Spleen (tissue), 11 donors: ENCODE data around the gene CLIP1. TPM values are rescaled to one million over a fixed set of nuclear protein-coding genes. Genes with fewer than 3 reads are reported as not detected.

Experiments used
- DNase-seq: peaks from one replicate; pipeline ENCODE4 v3.0.0-alpha.2; 2020
- H3K27ac ChIP-seq, 8 donors: fragments of 200-600 bp; sonication (generic) in 7 of 8; 1 replicate in 4 of 8; 2 replicates in 4 of 8; pipeline versions ENCODE4 v1.5.0 to v1.8.0; 2016 to 2021; ENCODE audit warnings: inconsistent platforms in 4 of 8, mild to moderate bottlenecking in 4 of 8, moderate library complexity in 1 of 8
- H3K27me3 ChIP-seq, 7 donors: fragments of 200-600 bp; sonication (generic) in 6 of 7; replicated peaks in 1 of 7; 1 replicate in 4 of 7; 2 replicates in 3 of 7; pipeline versions ENCODE4 v1.5.0 to v1.8.0; 2016 to 2021; ENCODE audit warnings: inconsistent platforms in 3 of 7, mild to moderate bottlenecking in 1 of 7
- H3K36me3 ChIP-seq, 6 donors: fragments of 200-600 bp; sonication (generic) in 5 of 6; 1 replicate in 4 of 6; 2 replicates in 2 of 6; pipeline versions ENCODE4 v1.5.0 to v1.8.0; 2016 to 2021; ENCODE audit warnings: inconsistent platforms in 2 of 6
- H3K4me1 ChIP-seq, 6 donors: fragments of 200-600 bp; sonication (generic) in 5 of 6; 1 replicate in 3 of 6; 2 replicates in 3 of 6; pipeline versions ENCODE4 v1.5.0 to v1.8.0; 2016 to 2021; ENCODE audit warnings: inconsistent platforms in 3 of 6
- H3K4me3 ChIP-seq, 8 donors: fragments of 200-600 bp; sonication (generic) in 7 of 8; 1 replicate in 4 of 8; 2 replicates in 4 of 8; pipeline versions ENCODE4 v1.5.0 to v1.8.0; 2016 to 2021; ENCODE audit warnings: inconsistent platforms in 4 of 8, mild to moderate bottlenecking in 4 of 8, moderate library complexity in 2 of 8
- H3K9me3 ChIP-seq, 8 donors: fragments of 200-600 bp; sonication (generic) in 7 of 8; 1 replicate in 4 of 8; 2 replicates in 4 of 8; pipeline versions ENCODE4 v1.5.0 to v1.8.0; 2016 to 2021; ENCODE audit warnings: inconsistent platforms in 4 of 8
- CTCF ChIP-seq, 11 experiments: fragments of 200-600 bp in 7 of 11; fragments of 450-650 bp in 4 of 11; sonication (generic) in 4 of 11; IDR thresholded peaks in 8 of 11; conservative IDR thresholded peaks in 3 of 11; 1 replicate in 7 of 11; 2 replicates in 4 of 11; pipeline versions ENCODE4 v1.4.0 to v1.8.0; 2016 to 2021; ENCODE audit warnings: antibody characterized with exemption in 11 of 11, inconsistent platforms in 4 of 11, mild to moderate bottlenecking in 1 of 11
- POLR2A ChIP-seq, 3 donors: fragments of 450-650 bp; IDR thresholded peaks; one replicate each; pipeline ENCODE4 v1.5.1; 2017; ENCODE audit warnings: antibody characterized with exemption in 3 of 3, mild to moderate bottlenecking in 1 of 3
- POLR2AphosphoS5 ChIP-seq, 3 donors: sonication (generic); formaldehyde crosslinking; IDR thresholded peaks; one replicate each; pipeline ENCODE4 v1.5.1; 2017; ENCODE audit warnings: antibody characterized with exemption in 3 of 3
- WGBS, 5 donors: extraction: QIAGEN DNeasy Blood & Tissue Kit in 3 of 5; methylation state at CpG; one replicate each; pipeline versions ENCODE4 v1.1.5 to v1.1.7; 2013 to 2018; 5-methylcytosine and 5-hydroxymethylcytosine counted together
- intact Hi-C: fragments of 100-400 bp; cut with DNase I; formaldehyde crosslinking; loops from one replicate; pipeline ENCODE4 v1.15.0; 2023; ENCODE audit warnings: low total_unique reads
- polyA plus RNA-seq, 3 donors: library from polyadenylated mRNA; stranded (reverse); fragments of 200-250 nt; gene quantifications; one replicate each; pipeline ENCODE4 v1.2.1, GENCODE V29; 2013
- total RNA-seq, 7 donors: library from RNA; depleted of rRNA in 3 of 7; stranded (reverse); fragments of >200 nt in 3 of 7; fragmentation: NEBNext Ultra II Directional in 4 of 7; extraction: Animal tissue kit (Norgen Biotek cat#: 25700) in 4 of 7; gene quantifications; one replicate each; pipeline versions ENCODE4 v1.1.0 to v1.2.1, GENCODE V29; 2016 to 2021
- donor health status: healthy with polysubstance abuse.
- donor health status: DM: no; HTN: no; CAD: no; lungs with moderate emphysema.
- donor health status: DM: no; HTN: no; CAD: no.
- donor health status: Bipolar disorder and iron deficiency.
- donor health status: healthy.
- donor health status: DM: no; HTN: no; CAD: no.
- donor health status: DM: yes; HTN: yes; CAD: no.

Gene CLIP1
- total and polyA plus RNA-seq, 10 donors, result 7.8 to 80.2 (median 57.2) TPM

- H3K27me3 ChIP-seq, result no peaks in the 10 kb centered on the region
- peaks cover 0 to 7% (median 0%) of the 10 kb centered on the region in 6 donors for H3K4me1 ChIP-seq
- H3K4me3 ChIP-seq, result no peak overlapping the region
- no peaks in the 10 kb centered on the region for H3K9me3 ChIP-seq
- WGBS, 5 donors, result 88 to 97% (median 95%) methylated on average over 24 of the region's 24 CpGs
- TF ChIP-seq POLR2AphosphoS5 (IDR thresholded peaks at IDR 0.05) (peak in 1 of 3 donors; percentile 31), CTCF (IDR thresholded peaks at IDR 0.05 in 8 of 11, conservative IDR thresholded peaks at IDR 0.05 in 3 of 11) (no peak), POLR2A (IDR thresholded peaks at IDR 0.05) (no peak)
- intact Hi-C loops, result no loop called here
- H3K27ac ChIP-seq, result no peak overlapping the region
- peaks cover 3 to 95% (median 57%) of the 10 kb centered on the region in 6 donors for H3K36me3 ChIP-seq
- DNase-seq, result no peak
These were observed 67.4 kb downstream of the CLIP1 start for GRCh38 chr12:122354958-122355641.

GRCh38 chr12:122352394-122352793 lies 70.1 kb downstream of the CLIP1 start:
- 68 to 86% (median 73%) methylated on average over 8 of the region's 8 CpGs for WGBS, 5 donors
- TF ChIP-seq CTCF (IDR thresholded peaks at IDR 0.05 in 8 of 11, conservative IDR thresholded peaks at IDR 0.05 in 3 of 11), result no peak
- no peak for TF ChIP-seq POLR2AphosphoS5 (IDR thresholded peaks at IDR 0.05)
- TF ChIP-seq POLR2A (IDR thresholded peaks at IDR 0.05), result no peak
- H3K4me1 ChIP-seq, result peaks cover 0 to 7% (median 0%) of the 10 kb centered on the region in 6 donors
- H3K27me3 ChIP-seq, result no peaks in the 10 kb centered on the region
- peak overlapping the region in 1 of 8 donors; percentile 0 for H3K27ac ChIP-seq
- H3K9me3 ChIP-seq, result no peaks in the 10 kb centered on the region
- intact Hi-C loops, result no loop called here
- DNase-seq, result no peak
- H3K36me3 ChIP-seq, result peaks cover 3 to 99% (median 56%) of the 10 kb centered on the region in 6 donors
- H3K4me3 ChIP-seq, result no peak overlapping the region

GRCh38 chr12:122350141-122350848 lies 72.2 kb downstream of the CLIP1 start:
- DNase-seq, result no peak
- intact Hi-C loops, result no loop called here
- Histone ChIP-seq H3K27ac (no peak overlapping the region), H3K36me3 (peaks cover 3 to 99% (median 60%) of the 10 kb centered on the region in 6 donors), H3K9me3 (no peaks in the 10 kb centered on the region), H3K27me3 (no peaks in the 10 kb centered on the region), H3K4me1 (no peaks in the 10 kb centered on the region), H3K4me3 (no peak overlapping the region)
- WGBS, 5 donors, result 78 to 85% (median 80%) methylated on average over 7 of the region's 7 CpGs
- TF ChIP-seq POLR2A (IDR thresholded peaks at IDR 0.05) (no peak), CTCF (IDR thresholded peaks at IDR 0.05 in 8 of 11, conservative IDR thresholded peaks at IDR 0.05 in 3 of 11) (no peak), POLR2AphosphoS5 (IDR thresholded peaks at IDR 0.05) (no peak)

GRCh38 chr12:122349078-122349477 lies 73.4 kb downstream of the CLIP1 start:
- TF ChIP-seq POLR2AphosphoS5 (IDR thresholded peaks at IDR 0.05), result no peak
- TF ChIP-seq POLR2A (IDR thresholded peaks at IDR 0.05), result no peak
- no peak for TF ChIP-seq CTCF (IDR thresholded peaks at IDR 0.05 in 8 of 11, conservative IDR thresholded peaks at IDR 0.05 in 3 of 11)
- Histone ChIP-seq H3K27me3 (no peaks in the 10 kb centered on the region), H3K27ac (no peak overlapping the region), H3K4me3 (no peak overlapping the region), H3K9me3 (no peaks in the 10 kb centered on the region), H3K4me1 (no peaks in the 10 kb centered on the region), H3K36me3 (peaks cover 2 to 90% (median 48%) of the 10 kb centered on the region in 6 donors)
- 93 to 98% (median 96%) methylated on average over 4 of the region's 4 CpGs for WGBS, 5 donors
- no peak for DNase-seq
- intact Hi-C loops, result no loop called here
